KMS-11 (cell line): ENCODE results near the gene NPAP1.

ENCODE experiments used
- H2AFZ ChIP-seq: fragments of 200-600 bp; sonication (generic); 2 replicates; pipeline ENCODE4 v1.6.1; 2016; ENCODE audit warnings: antibody characterized with exemption, mixed run types, low read depth
- H3K27ac ChIP-seq: fragments of 200-600 bp; sonication (generic); 2 replicates; pipeline ENCODE4 v1.6.1; 2016; ENCODE audit warnings: mild to moderate bottlenecking, mixed run types
- H3K27me3 ChIP-seq: fragments of 200-600 bp; sonication (generic); 2 replicates; pipeline ENCODE4 v1.6.1; 2017; ENCODE audit warnings: mild to moderate bottlenecking, low read depth, mixed run types, moderate library complexity; ENCODE audit not compliant: insufficient read depth
- H3K36me3 ChIP-seq: fragments of 200-600 bp; sonication (generic); 2 replicates; pipeline ENCODE4 v1.6.1; 2017; ENCODE audit warnings: mild to moderate bottlenecking, mixed run types; ENCODE audit not compliant: insufficient read depth
- H3K4me1 ChIP-seq: fragments of 200-600 bp; sonication (generic); 2 replicates; pipeline ENCODE4 v1.6.1; 2016; ENCODE audit warnings: mild to moderate bottlenecking, low read depth, mixed run types; ENCODE audit not compliant: poor library complexity, severe bottlenecking
- H3K4me2 ChIP-seq: fragments of 200-600 bp; sonication (generic); 2 replicates; pipeline ENCODE4 v1.7.0; 2016; ENCODE audit warnings: mild to moderate bottlenecking, mixed run types
- H3K4me3 ChIP-seq: fragments of 200-600 bp; sonication (generic); IDR thresholded peaks from 2 replicates; pipeline ENCODE4 v1.6.1; 2017; ENCODE audit warnings: low read depth, low read length, mixed read lengths; ENCODE audit not compliant: insufficient read depth
- H3K79me2 ChIP-seq: fragments of 200-600 bp; sonication (generic); 2 replicates; pipeline ENCODE4 v1.6.1; 2016; ENCODE audit warnings: low read depth, mixed run types; ENCODE audit not compliant: insufficient read depth
- H3K9ac ChIP-seq: fragments of 200-600 bp; sonication (generic); 2 replicates; pipeline ENCODE4 v1.6.1; 2016; ENCODE audit warnings: mild to moderate bottlenecking, mixed run types
- H4K20me1 ChIP-seq: fragments of 200-600 bp; sonication (generic); 2 replicates; pipeline ENCODE4 v1.6.1; 2016; ENCODE audit warnings: mild to moderate bottlenecking, mixed run types; ENCODE audit not compliant: insufficient read depth
- CTCF ChIP-seq: fragments of 200-600 bp; sonication (generic); conservative IDR thresholded peaks from 2 replicates; pipeline ENCODE4 v1.6.1; 2017; ENCODE audit warnings: low read depth, mild to moderate bottlenecking, antibody characterized with exemption, low read length, moderate library complexity, mixed read lengths

Gene NPAP1

GRCh38 chr15:24645627-24646026 is 29.9 kb upstream of the NPAP1 start:
- Histone ChIP-seq H3K36me3 (no peaks in the 10 kb centered on the region), H3K9ac (no peak overlapping the region), H2AFZ (no peak overlapping the region), H3K4me1 (no peaks in the 10 kb centered on the region), H3K27ac (no peak overlapping the region), H4K20me1 (no peaks in the 10 kb centered on the region), H3K4me3 (no peak overlapping the region), H3K4me2 (no peak overlapping the region), H3K27me3 (no peaks in the 10 kb centered on the region), H3K79me2 (no peaks in the 10 kb centered on the region)
- no peak for TF ChIP-seq CTCF

GRCh38 chr15:24659622-24660021 is 16.0 kb upstream of the NPAP1 start:
- H3K36me3 ChIP-seq = no peaks in the 10 kb centered on the region
- H3K27me3 ChIP-seq = no peaks in the 10 kb centered on the region
- no peak overlapping the region for H3K4me2 ChIP-seq
- H4K20me1 ChIP-seq = no peaks in the 10 kb centered on the region
- H3K79me2 ChIP-seq = no peaks in the 10 kb centered on the region
- H3K9ac ChIP-seq = no peak overlapping the region
- H3K4me3 ChIP-seq = no peak overlapping the region
- no peak overlapping the region for H2AFZ ChIP-seq
- H3K27ac ChIP-seq = no peak overlapping the region
- no peak for TF ChIP-seq CTCF
- H3K4me1 ChIP-seq = no peaks in the 10 kb centered on the region

- Histone ChIP-seq H2AFZ (no peak overlapping the region), H3K4me3 (no peak overlapping the region), H3K4me2 (no peak overlapping the region), H3K4me1 (no peaks in the 10 kb centered on the region), H3K79me2 (no peaks in the 10 kb centered on the region), H4K20me1 (no peaks in the 10 kb centered on the region), H3K9ac (no peak overlapping the region), H3K27ac (no peak overlapping the region), H3K27me3 (no peaks in the 10 kb centered on the region), H3K36me3 (no peaks in the 10 kb centered on the region)
- TF ChIP-seq CTCF = no peak
Observed at GRCh38 chr15:24662991-24663390, 12.6 kb upstream of the NPAP1 start.

- Histone ChIP-seq H3K27ac (no peak overlapping the region), H3K79me2 (no peaks in the 10 kb centered on the region), H3K9ac (no peak overlapping the region), H3K36me3 (no peaks in the 10 kb centered on the region), H4K20me1 (no peaks in the 10 kb centered on the region), H3K27me3 (no peaks in the 10 kb centered on the region), H3K4me1 (no peaks in the 10 kb centered on the region), H3K4me2 (no peak overlapping the region), H3K4me3 (no peak overlapping the region), H2AFZ (no peak overlapping the region)
- TF ChIP-seq CTCF = no peak
Observed at GRCh38 chr15:24676431-24676830, 856 bp downstream of the NPAP1 start.

- Histone ChIP-seq H3K4me2 (no peak overlapping the region), H3K36me3 (no peaks in the 10 kb centered on the region), H3K4me1 (no peaks in the 10 kb centered on the region), H3K9ac (no peak overlapping the region), H3K27ac (no peak overlapping the region), H3K4me3 (no peak overlapping the region), H2AFZ (no peak overlapping the region), H4K20me1 (no peaks in the 10 kb centered on the region), H3K79me2 (no peaks in the 10 kb centered on the region), H3K27me3 (no peaks in the 10 kb centered on the region)
- no peak for TF ChIP-seq CTCF
Observed at GRCh38 chr15:24678485-24678884, 2.9 kb downstream of the NPAP1 start.
